C4-2B (cell line): ENCODE data around the gene AK8.

Source experiments
- CTCF ChIP-seq: fragments of 450-650 bp; conservative IDR thresholded peaks from 2 replicates; pipeline ENCODE4 v1.5.1; 2017; ENCODE audit warnings: mild to moderate bottlenecking
- ZFX ChIP-seq: fragments of 450-650 bp; IDR thresholded peaks from 2 replicates; pipeline ENCODE4 v1.6.1; 2017

- no peak for TF ChIP-seq CTCF
- TF ChIP-seq ZFX, result no peak
Measured at GRCh38 chr9:132763574-132763973, 114.5 kb downstream of the AK8 start.
